ENCODE measurements around the gene IRAK1. TPM values are rescaled to one million over a fixed set of nuclear protein-coding genes. Genes with fewer than 3 reads are reported as not detected.

Gene IRAK1
- total RNA-seq, result 45.5 and 57.6 TPM in 2 replicates

DNA sequence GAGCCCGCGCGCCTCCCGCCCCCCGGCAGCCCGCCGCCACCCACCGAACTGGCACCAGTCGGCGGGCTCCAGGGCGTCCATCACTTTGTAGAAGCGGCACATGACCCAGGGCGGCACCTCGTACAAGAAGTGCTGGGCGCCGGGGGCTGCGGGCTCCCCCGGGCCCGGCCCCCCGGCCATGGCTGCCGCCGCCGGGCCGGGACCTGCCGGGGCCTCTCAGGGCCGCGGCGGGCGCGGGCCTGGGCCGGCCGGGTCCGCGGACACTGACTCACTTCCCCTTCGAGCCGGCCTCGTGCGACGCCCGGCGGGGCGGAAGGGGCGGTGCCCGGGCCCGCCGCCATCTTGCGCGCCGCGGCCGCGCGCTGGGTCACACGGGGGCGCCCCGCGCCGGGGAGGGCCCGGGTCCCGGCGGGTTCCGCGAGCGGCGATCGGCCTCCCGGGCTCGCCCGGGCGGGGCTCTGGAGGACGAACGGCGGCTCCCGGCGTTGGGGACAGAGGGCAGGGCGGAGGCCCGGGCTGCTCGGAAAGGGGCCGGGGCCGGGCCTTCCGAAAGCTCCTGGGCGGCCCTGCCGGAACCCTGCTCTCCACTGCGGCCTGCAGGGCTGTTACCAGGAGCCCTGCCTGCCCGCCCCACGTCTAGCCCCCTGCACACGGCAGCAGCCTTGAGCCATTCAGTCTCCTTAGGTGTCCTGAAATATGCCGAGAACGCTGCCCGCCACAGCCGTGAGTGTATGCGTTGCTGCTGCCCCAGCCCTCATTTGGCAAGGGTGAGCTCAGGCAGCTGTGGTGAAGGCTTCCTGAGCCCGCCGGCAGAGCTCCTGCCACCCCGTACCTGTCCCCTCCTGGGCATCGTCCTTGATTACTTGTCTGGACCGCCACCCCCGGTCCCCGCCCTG lies at the start of gene IRAK1:
IRAK1 (minus strand) TSS at position 270 of the 896 bp plus-strand sequence; CDS start at position 180, 90 bp downstream.

DNA sequence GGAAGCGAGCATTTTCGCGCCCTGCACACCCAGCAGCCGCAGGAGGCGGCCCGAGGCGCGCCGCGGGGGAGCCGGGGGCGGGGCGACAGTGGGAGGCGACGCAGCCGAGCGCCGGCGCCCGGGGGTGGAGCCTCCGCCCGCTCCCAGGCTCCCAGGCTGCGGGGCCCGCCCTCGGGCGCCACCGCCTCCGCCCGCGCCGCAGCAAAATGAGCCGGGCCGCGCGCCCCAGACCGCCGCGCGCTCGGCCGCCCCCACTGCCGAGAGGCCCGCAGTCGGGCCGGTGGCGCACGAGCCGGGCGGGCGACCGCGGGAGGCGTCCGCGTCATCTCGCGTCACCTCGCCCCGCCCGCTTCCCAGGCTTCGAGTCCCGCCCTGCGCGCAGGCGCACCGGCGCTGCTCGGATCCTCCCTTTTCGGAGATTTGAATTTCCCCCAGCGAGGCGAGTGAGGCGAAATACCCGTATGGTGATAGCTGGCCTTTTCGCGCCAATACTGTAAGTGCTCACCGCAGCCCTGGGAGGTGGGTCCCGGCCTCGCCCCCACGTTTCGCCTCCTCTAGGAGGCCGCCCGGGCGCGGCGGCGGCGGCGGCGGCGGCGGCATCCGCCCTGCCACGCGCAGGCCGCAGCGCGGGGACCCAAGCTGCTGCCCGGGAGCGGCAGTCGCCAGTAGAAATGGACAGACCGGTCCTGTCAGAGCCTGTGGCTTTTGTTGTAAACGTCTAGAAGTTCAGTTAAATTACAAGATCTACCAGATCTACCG lies 47.2 kb downstream of the IRAK1 start, which contains the start of gene TMEM187:
TMEM187 (plus strand) TSS at position 387 of the 759 bp plus-strand sequence. CDS start 9,309 bp downstream, outside the sequence.

GRCh38 chrX:153971450-153972367 lies 48.0 kb downstream of the IRAK1 start, which contains the start of gene HCFC1:
TSS of gene HCFC1 (minus strand) at chrX:153971818. CDS start at chrX:153970840, 978 bp downstream.

Other genes starting within 250 kb of the IRAK1 start
- gene SRPK3, start 238.9 kb downstream of the IRAK1 start, total RNA-seq, result under 0.01 and 0.44 TPM in 2 replicates
- gene IDH3G, start 225.5 kb downstream of the IRAK1 start, total RNA-seq, result 48.1 and 67.7 TPM in 2 replicates
- 112 and 142 TPM in 2 replicates for gene SSR4, start 225.2 kb downstream of the IRAK1 start, total RNA-seq
- 0.76 TPM in 1 of 2 replicates, not detected in the other for gene PDZD4, start 189.4 kb downstream of the IRAK1 start, total RNA-seq
- 0.16 and 0.88 TPM in 2 replicates for gene L1CAM, start 133.7 kb downstream of the IRAK1 start, total RNA-seq
- 1.4 and 1.9 TPM in 2 replicates for gene AVPR2, start 115.2 kb downstream of the IRAK1 start, total RNA-seq
- gene ARHGAP4, start 93.6 kb downstream of the IRAK1 start, total RNA-seq, result 10.9 and 14.9 TPM in 2 replicates
- 41.8 and 46.9 TPM in 2 replicates for gene NAA10, start 84.9 kb downstream of the IRAK1 start, total RNA-seq
- gene RENBP, start 75.3 kb downstream of the IRAK1 start, total RNA-seq, result 16.5 and 28.8 TPM in 2 replicates
- gene HCFC1, start 48.1 kb downstream of the IRAK1 start, total RNA-seq, result 11.7 and 29.4 TPM in 2 replicates
- gene TMEM187, start 47.1 kb downstream of the IRAK1 start, total RNA-seq, result 5.7 and 7.2 TPM in 2 replicates
- gene MECP2, start 77.8 kb upstream of the IRAK1 start, total RNA-seq, result 12.3 and 34.4 TPM in 2 replicates
- gene OPN1LW, start 124.3 kb upstream of the IRAK1 start, total RNA-seq, result not detected in 2 replicates
- 0.25 TPM in 1 of 2 replicates, not detected in the other for gene OPN1MW, start 162.7 kb upstream of the IRAK1 start, total RNA-seq
- not detected in 2 replicates for gene OPN1MW2, start 199.9 kb upstream of the IRAK1 start, total RNA-seq
- gene OPN1MW3, start 237.7 kb upstream of the IRAK1 start, total RNA-seq, result not detected in 2 replicates

Data from bladder microvascular endothelial cell (primary cell).